Trophoblast cell (in vitro differentiated cells and primary cell): ENCODE results near the gene POLD2.

Experiments used
- DNase-seq, 2 donors: peaks; one replicate each; pipeline ENCODE4 v3.0.0-alpha.2; 2016
- H2AFZ ChIP-seq: 2 replicates; pipeline ENCODE4 v1.6.1; 2013; ENCODE audit warnings: low read length, moderate library complexity, mild to moderate bottlenecking; ENCODE audit not compliant: insufficient read depth, poor library complexity
- H2AK5ac ChIP-seq: 2 replicates; pipeline ENCODE4 v1.6.1; 2013; ENCODE audit warnings: mild to moderate bottlenecking, low read length
- H2BK120ac ChIP-seq: 2 replicates; pipeline ENCODE4 v1.6.1; 2013; ENCODE audit warnings: low read length, mild to moderate bottlenecking, moderate library complexity; ENCODE audit not compliant: insufficient read depth, poor library complexity
- H2BK12ac ChIP-seq: 2 replicates; pipeline ENCODE4 v1.6.1; 2013; ENCODE audit warnings: mild to moderate bottlenecking, low read length, moderate library complexity
- H2BK5ac ChIP-seq: 2 replicates; pipeline ENCODE4 v1.6.1; 2013; ENCODE audit warnings: low read length, low read depth, moderate library complexity, mild to moderate bottlenecking; ENCODE audit not compliant: poor library complexity
- H3K14ac ChIP-seq: 2 replicates; pipeline ENCODE4 v1.6.1; 2013; ENCODE audit warnings: mild to moderate bottlenecking, low read length
- H3K18ac ChIP-seq: 2 replicates; pipeline ENCODE4 v1.6.1; 2013; ENCODE audit warnings: mild to moderate bottlenecking, low read length
- H3K23ac ChIP-seq: 2 replicates; pipeline ENCODE4 v1.6.1; 2013; ENCODE audit warnings: low read length
- H3K27ac ChIP-seq: 2 replicates; pipeline ENCODE4 v1.5.1; 2013; ENCODE audit warnings: low read depth, mild to moderate bottlenecking, inconsistent platforms, low read length, moderate library complexity
- H3K27me3 ChIP-seq: 2 replicates; pipeline ENCODE4 v1.6.1; 2013; ENCODE audit warnings: inconsistent platforms, mild to moderate bottlenecking, low read length, moderate library complexity; ENCODE audit not compliant: insufficient read depth
- H3K36me3 ChIP-seq, 2 experiments: 1 replicate in 1 of 2; 2 replicates in 1 of 2; pipeline ENCODE4 v1.6.1; 2013; ENCODE audit warnings: low read length in 2 of 2, mild to moderate bottlenecking in 2 of 2, moderate library complexity in 1 of 2; ENCODE audit not compliant: insufficient read depth in 2 of 2, control insufficient read depth in 1 of 2
- H3K4ac ChIP-seq: 2 replicates; pipeline ENCODE4 v1.6.1; 2013; ENCODE audit warnings: low read depth, mild to moderate bottlenecking, low read length, moderate library complexity
- H3K4me1 ChIP-seq, 2 experiments: 1 replicate in 1 of 2; 2 replicates in 1 of 2; pipeline ENCODE4 v1.6.1; 2013; ENCODE audit warnings: low read length in 2 of 2, mild to moderate bottlenecking in 2 of 2, moderate library complexity in 1 of 2; ENCODE audit not compliant: insufficient read depth in 2 of 2, control insufficient read depth in 1 of 2
- H3K4me2 ChIP-seq: 2 replicates; pipeline ENCODE4 v1.6.1; 2013; ENCODE audit warnings: inconsistent platforms, mild to moderate bottlenecking, low read length, moderate library complexity
- H3K4me3 ChIP-seq: 2 replicates; pipeline ENCODE4 v1.5.1; 2013; ENCODE audit warnings: mild to moderate bottlenecking, low read depth, low read length, inconsistent platforms
- H3K79me1 ChIP-seq: one replicate; pipeline ENCODE4 v1.6.1; 2013; ENCODE audit warnings: low read length
- H3K79me2 ChIP-seq: 2 replicates; pipeline ENCODE4 v1.6.1; 2013; ENCODE audit warnings: low read length, mild to moderate bottlenecking; ENCODE audit not compliant: control insufficient read depth, insufficient read depth, poor library complexity
- H3K9ac ChIP-seq: 2 replicates; pipeline ENCODE4 v1.6.1; 2013; ENCODE audit warnings: mild to moderate bottlenecking, low read length
- H3K9me3 ChIP-seq: 2 replicates; pipeline ENCODE4 v1.6.1; 2013; ENCODE audit warnings: low read depth, mild to moderate bottlenecking, control low read depth, inconsistent platforms, low read length; ENCODE audit not compliant: insufficient read depth
- H4K12ac ChIP-seq: 2 replicates; pipeline ENCODE4 v1.6.1; 2013; ENCODE audit warnings: low read depth, mild to moderate bottlenecking, low read length, moderate library complexity
- H4K8ac ChIP-seq: 2 replicates; pipeline ENCODE4 v1.6.1; 2013; ENCODE audit warnings: low read depth, mild to moderate bottlenecking, low read length, moderate library complexity
- H4K91ac ChIP-seq: one replicate; pipeline ENCODE4 v1.6.1; 2013; ENCODE audit warnings: low read depth, mild to moderate bottlenecking, low read length, moderate library complexity
- WGBS: extraction: QIAGEN DNeasy Blood & Tissue Kit; methylation state at CpG from one replicate; pipeline ENCODE4 v1.1.7; 2013; ENCODE audit warnings: missing lambda C conversion rate; ENCODE audit not compliant: insufficient read length, insufficient coverage; ENCODE audit errors: extremely low coverage; 5-methylcytosine and 5-hydroxymethylcytosine counted together

Gene POLD2

DNA sequence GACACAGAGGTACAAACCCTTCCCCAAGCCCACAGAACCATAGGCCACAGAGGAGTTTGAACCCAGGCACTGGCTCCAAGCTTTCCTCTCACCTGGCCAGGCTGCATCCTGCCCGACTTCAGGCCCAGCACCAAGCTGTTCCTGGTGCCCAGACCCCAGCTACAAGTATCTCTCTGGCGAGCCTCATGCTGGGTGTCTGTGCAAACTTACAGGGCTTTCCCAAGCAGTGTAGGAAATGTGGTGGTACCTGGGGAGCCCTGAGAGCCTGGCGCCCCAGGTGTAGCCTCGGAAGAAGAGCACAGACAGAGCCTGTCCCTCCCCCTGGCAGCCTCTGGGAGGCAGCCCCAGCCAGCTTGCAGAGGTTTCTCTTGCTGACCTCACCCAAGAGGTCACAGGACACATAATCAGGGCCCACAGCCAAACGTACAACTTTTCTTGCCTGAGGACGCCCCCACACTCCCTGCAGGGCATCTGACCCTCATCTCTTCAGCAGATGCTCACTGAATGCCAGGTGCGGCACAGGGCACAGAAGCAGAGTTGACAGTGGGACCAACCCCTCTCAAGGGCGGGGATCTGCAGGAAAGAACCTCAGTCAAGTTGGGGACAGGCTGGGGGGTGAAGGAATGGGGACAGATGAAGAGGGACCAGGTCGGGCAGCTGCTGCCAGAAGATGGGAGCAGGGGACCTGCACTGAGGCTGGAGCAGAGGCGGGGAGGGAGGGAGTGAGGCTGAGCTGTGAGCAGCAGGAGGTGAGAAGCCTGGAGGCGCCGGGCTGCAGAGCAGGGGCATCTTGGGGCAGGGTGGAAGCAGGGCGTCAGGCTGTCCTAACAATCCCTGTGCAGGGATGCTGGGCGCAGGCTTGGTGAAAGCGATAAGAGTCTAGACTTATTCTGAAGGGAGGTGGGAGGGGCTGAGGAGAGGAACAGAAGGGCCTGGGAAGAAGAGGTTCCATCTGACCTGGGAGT, 34.0 kb upstream of the POLD2 start:
- no CpG with 5 or more reads among the region's 15 CpGs for WGBS
- H3K14ac ChIP-seq, result no peak overlapping the region
- no peak overlapping the region for H3K18ac ChIP-seq

GRCh38 chr7:44156453-44157010, 33.2 kb upstream of the POLD2 start:
- no peak overlapping the region for H3K4ac ChIP-seq
- no peak overlapping the region for H3K23ac ChIP-seq
- no peak overlapping the region for H2BK12ac ChIP-seq
- H4K91ac ChIP-seq, result no peak overlapping the region
- no peaks in the 10 kb centered on the region for H3K36me3 ChIP-seq
- no peaks in the 10 kb centered on the region for H3K79me1 ChIP-seq
- H2BK5ac ChIP-seq, result no peak overlapping the region
- H3K4me2 ChIP-seq, result no peak overlapping the region
- H3K79me2 ChIP-seq, result no peaks in the 10 kb centered on the region
- H3K4me1 ChIP-seq, result peaks cover 2 to 5% of the 10 kb centered on the region in 2 experiments
- no peak overlapping the region for H3K4me3 ChIP-seq
- H2AFZ ChIP-seq, result no peak overlapping the region
- H3K14ac ChIP-seq, result no peak overlapping the region
- H3K18ac ChIP-seq, result no peak overlapping the region
- no peak overlapping the region for H3K27ac ChIP-seq
- H2BK120ac ChIP-seq, result no peak overlapping the region
- peaks cover 2% of the 10 kb centered on the region for H3K9me3 ChIP-seq
- H4K8ac ChIP-seq, result no peak overlapping the region
- no peak overlapping the region for H3K9ac ChIP-seq
- no peak for DNase-seq
- no peaks in the 10 kb centered on the region for H3K27me3 ChIP-seq
- WGBS, result no CpG with 5 or more reads among the region's 4 CpGs
- no peak overlapping the region for H4K12ac ChIP-seq
- no peak overlapping the region for H2AK5ac ChIP-seq

More for the DNA sequence above, 34.0 kb upstream of the POLD2 start:
- H4K12ac ChIP-seq, result no peak overlapping the region
- H3K79me2 ChIP-seq, result no peaks in the 10 kb centered on the region
- H4K91ac ChIP-seq, result no peak overlapping the region
- no peak overlapping the region for H3K4me2 ChIP-seq
- H2BK12ac ChIP-seq, result no peak overlapping the region
- no peak overlapping the region for H3K27ac ChIP-seq
- no peak overlapping the region for H3K23ac ChIP-seq
- H2AK5ac ChIP-seq, result no peak overlapping the region
- H2AFZ ChIP-seq, result no peak overlapping the region
- no peak for DNase-seq
- H3K9me3 ChIP-seq, result peaks cover 5% of the 10 kb centered on the region
- H3K4me1 ChIP-seq, result peaks cover 5 to 7% of the 10 kb centered on the region in 2 experiments
- no peak overlapping the region for H2BK120ac ChIP-seq
- no peak overlapping the region for H2BK5ac ChIP-seq
- H3K27me3 ChIP-seq, result no peaks in the 10 kb centered on the region
- H4K8ac ChIP-seq, result no peak overlapping the region
- H3K79me1 ChIP-seq, result peaks cover 2% of the 10 kb centered on the region
- no peak overlapping the region for H3K4me3 ChIP-seq
- no peak overlapping the region for H3K4ac ChIP-seq
- H3K36me3 ChIP-seq, result no peaks in the 10 kb centered on the region
- no peak overlapping the region for H3K9ac ChIP-seq

DNA sequence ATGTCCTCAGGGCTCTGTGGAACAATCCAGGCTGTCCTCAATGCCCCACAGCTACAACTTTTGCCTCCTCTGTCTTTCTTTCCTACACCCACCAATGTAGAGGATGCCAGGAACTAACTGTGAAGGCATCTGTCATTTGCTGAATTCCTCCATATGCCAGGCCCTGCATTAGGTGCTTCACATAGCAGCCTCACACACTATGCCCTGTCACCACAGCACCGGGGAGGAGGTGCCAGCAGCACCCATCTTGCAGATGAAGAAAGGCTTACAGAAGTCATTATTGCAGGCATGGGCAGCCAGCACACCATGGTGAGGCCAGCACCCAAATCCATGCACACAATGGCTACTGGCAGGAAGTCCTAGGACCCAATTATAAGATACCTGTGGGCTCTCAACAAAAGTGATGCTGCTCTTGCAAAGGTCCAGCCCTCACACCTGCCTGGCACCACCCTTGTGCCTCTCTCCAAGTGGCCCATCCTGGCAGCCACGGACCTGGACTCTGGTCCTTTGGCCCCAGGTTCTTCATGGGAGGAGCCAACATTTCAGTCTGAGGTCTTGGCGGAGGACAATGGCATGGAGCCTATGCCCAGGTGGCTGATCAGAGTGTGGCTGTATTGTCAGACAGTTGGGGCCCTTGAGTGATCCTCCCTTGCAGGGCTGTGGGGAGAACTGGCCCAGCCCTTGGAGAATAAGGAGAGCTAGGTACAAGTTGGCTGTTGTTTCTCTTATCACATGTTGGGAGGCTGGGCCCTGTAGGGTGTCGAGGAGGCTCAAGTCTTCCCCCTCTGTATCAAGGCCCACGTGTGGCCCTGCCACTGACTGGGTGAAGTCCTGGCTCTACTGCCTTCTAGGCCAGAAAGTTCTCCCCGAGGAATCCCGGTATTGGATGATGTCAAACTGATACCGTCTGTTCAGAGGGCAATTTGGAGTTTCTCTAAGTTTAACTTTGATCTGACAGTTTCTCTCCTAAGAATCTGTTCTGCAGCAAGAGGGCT, 32.1 kb upstream of the POLD2 start:
- Histone ChIP-seq H2AK5ac (no peak overlapping the region), H3K79me1 (no peaks in the 10 kb centered on the region), H3K9me3 (peaks cover 2% of the 10 kb centered on the region), H3K27ac (no peak overlapping the region), H3K23ac (no peak overlapping the region), H3K14ac (no peak overlapping the region), H3K27me3 (no peaks in the 10 kb centered on the region), H3K36me3 (no peaks in the 10 kb centered on the region), H3K4me2 (no peak overlapping the region), H4K12ac (no peak overlapping the region), H2AFZ (no peak overlapping the region), H3K4me1 (peaks cover 2 to 5% of the 10 kb centered on the region in 2 experiments), H3K79me2 (no peaks in the 10 kb centered on the region), H3K4ac (no peak overlapping the region), H2BK5ac (no peak overlapping the region), H3K9ac (no peak overlapping the region), H3K4me3 (no peak overlapping the region), H3K18ac (no peak overlapping the region), H4K91ac (no peak overlapping the region), H2BK120ac (no peak overlapping the region), H4K8ac (no peak overlapping the region), H2BK12ac (no peak overlapping the region)
- WGBS, result no CpG with 5 or more reads among the region's 8 CpGs
- DNase-seq, result no peak

DNA sequence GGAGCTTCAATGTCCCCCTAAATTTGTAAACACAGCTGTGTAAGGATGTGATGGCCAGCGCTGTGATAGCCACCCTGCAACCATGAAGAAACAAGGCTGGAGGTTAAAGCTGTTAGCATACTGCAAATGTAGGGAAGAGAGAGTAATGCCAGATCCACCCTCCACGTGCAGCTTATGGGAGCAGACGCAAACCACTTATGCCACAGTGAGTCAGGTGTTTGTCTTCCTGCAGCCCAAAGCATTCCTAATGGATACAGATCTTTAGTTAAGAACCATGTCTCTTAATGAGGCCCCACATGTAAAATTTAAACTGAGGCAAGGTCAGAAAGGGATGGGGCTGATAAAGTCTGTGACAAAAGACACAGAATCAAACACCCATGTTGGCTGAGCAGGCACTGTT, 31.4 kb upstream of the POLD2 start:
- Histone ChIP-seq H3K4me3 (no peak overlapping the region), H3K18ac (no peak overlapping the region), H3K27me3 (no peaks in the 10 kb centered on the region), H3K79me2 (no peaks in the 10 kb centered on the region), H2AFZ (no peak overlapping the region), H3K36me3 (no peaks in the 10 kb centered on the region), H3K9ac (no peak overlapping the region), H3K23ac (no peak overlapping the region), H4K91ac (no peak overlapping the region), H4K12ac (no peak overlapping the region), H3K4me1 (peaks cover 2 to 5% of the 10 kb centered on the region in 2 experiments), H3K27ac (no peak overlapping the region), H4K8ac (no peak overlapping the region), H3K79me1 (no peaks in the 10 kb centered on the region), H3K9me3 (peaks cover 2% of the 10 kb centered on the region), H3K4me2 (no peak overlapping the region), H3K14ac (no peak overlapping the region), H2BK12ac (no peak overlapping the region), H3K4ac (no peak overlapping the region), H2AK5ac (no peak overlapping the region), H2BK120ac (no peak overlapping the region), H2BK5ac (no peak overlapping the region)
- peak in 1 of 2 donors; percentile 58 for DNase-seq
- no CpG with 5 or more reads among the region's 3 CpGs for WGBS
